ENCODE data around the gene CACNA1H.

CACNA1H gene

GRCh38 chr16:1121601-1122397, 31.1 kb upstream of the CACNA1H start:
- in situ Hi-C loops (cut with MboI; ENCODE audit: low sequenced_read_pairs): no loop called here

DNA sequence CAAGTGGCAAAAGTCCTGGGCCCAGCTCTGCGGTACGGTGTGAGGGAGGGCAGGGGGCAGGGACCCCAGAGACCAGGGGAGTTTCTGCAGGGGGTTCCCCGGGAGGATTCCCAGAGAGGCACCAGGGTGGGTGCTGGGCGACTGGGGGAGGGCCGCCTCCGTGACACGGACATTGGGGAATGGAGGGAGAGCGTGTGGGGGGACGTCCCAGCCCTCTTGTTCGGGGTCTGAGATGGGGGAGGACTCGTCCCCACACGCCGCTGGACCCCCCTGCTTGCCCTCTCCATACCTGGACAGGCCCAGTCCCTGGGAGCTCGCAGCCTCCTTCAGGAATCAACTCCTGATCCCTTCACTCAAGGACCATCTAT, 30.5 kb upstream of the CACNA1H start:
- in situ Hi-C loops (cut with MboI; ENCODE audit: low sequenced_read_pairs): no loop called here

DNA sequence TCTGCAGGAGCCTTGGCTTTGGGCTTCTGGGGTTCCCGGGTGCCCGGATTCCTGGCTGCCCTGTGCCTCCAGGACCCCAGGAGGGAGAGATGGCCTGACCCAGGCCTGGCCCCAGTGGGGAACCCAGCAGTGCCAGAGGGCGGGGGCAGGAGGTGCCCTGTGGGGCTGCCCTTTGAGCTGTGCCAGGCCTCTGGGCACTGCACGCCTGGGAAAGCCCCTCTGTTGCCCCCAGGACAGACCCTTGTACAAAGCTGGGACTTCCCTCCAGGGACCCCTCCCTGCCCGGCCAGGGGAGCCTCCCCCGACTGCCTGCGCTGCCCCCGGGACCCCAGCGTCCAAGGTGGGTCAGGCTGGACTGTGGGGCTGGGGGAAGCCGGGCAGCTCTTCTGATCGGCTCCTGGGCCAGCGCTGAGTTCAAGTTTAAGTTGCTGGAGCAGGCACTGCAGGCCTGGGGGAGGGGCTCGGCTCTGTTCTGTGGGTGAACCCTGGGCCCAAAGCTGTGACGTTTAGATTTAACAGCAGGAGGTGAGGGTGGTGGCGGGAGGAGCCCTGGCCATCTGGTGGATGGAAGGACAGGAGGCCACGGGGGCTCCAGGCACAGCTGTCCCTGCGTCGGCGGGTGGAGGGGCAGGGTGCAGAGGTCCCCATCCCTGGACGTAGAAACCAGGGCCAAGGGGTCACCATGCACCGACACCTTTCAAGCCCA, 29.2 kb upstream of the CACNA1H start:
- in situ Hi-C loops (cut with MboI; ENCODE audit: low sequenced_read_pairs): no loop called here

GRCh38 chr16:1124291-1124690, 28.6 kb upstream of the CACNA1H start:
- in situ Hi-C loops (cut with MboI; ENCODE audit: low sequenced_read_pairs): no loop called here

GRCh38 chr16:1124795-1125194, 28.1 kb upstream of the CACNA1H start:
- in situ Hi-C loops (cut with MboI; ENCODE audit: low sequenced_read_pairs): no loop called here

DNA sequence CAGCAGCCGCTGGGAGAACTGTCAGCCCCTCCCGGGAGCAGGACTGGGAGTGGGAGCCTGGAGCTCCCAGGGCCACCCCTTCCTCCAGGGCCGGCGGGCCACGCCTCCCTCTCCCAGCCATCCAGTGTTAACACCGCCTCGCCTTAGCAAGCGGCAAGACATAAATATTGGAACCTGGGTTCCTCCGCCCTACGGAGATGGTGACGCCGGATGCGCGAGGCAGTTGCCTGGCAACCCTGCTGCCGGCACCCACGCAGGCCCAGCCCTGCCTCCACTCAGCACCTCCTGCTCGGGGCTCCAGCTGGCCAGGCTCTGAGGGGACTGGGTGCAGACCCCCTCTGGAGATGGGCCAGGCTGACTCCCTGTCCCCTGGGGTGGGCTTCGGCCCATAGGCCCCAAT, 27.4 kb upstream of the CACNA1H start:
- in situ Hi-C loops (cut with MboI; ENCODE audit: low sequenced_read_pairs): no loop called here

- in situ Hi-C loops (cut with MboI; ENCODE audit: low sequenced_read_pairs): no loop called here
Measured at GRCh38 chr16:1126044-1126443, 26.9 kb upstream of the CACNA1H start.

GRCh38 chr16:1126586-1126985, 26.3 kb upstream of the CACNA1H start:
- in situ Hi-C loops (cut with MboI; ENCODE audit: low sequenced_read_pairs): no loop called here

DNA sequence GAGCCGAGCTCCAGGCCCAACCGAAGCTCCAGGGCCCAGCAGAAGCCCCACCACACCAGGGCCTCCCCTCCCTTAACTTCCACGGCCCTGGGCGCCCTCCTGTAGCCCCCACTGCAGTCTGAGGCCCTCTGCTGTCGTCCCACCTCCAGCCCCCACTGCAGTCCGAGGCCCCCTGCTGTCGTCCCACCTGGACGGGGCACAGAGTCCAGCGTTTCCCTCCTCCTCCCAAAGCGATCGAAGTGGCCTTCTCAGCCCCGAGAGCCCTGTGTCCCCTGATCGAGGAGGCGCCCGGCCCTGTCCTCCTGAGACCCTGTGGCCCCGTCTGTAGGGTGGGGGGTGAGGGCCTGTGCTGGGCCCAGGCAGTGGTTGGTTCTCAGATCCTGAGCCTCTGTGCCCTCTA, 25.8 kb upstream of the CACNA1H start:
- in situ Hi-C loops (cut with MboI; ENCODE audit: low sequenced_read_pairs): no loop called here

GRCh38 chr16:1127971-1128715, 24.8 kb upstream of the CACNA1H start:
- in situ Hi-C loops (cut with MboI; ENCODE audit: low sequenced_read_pairs): no loop called here

DNA sequence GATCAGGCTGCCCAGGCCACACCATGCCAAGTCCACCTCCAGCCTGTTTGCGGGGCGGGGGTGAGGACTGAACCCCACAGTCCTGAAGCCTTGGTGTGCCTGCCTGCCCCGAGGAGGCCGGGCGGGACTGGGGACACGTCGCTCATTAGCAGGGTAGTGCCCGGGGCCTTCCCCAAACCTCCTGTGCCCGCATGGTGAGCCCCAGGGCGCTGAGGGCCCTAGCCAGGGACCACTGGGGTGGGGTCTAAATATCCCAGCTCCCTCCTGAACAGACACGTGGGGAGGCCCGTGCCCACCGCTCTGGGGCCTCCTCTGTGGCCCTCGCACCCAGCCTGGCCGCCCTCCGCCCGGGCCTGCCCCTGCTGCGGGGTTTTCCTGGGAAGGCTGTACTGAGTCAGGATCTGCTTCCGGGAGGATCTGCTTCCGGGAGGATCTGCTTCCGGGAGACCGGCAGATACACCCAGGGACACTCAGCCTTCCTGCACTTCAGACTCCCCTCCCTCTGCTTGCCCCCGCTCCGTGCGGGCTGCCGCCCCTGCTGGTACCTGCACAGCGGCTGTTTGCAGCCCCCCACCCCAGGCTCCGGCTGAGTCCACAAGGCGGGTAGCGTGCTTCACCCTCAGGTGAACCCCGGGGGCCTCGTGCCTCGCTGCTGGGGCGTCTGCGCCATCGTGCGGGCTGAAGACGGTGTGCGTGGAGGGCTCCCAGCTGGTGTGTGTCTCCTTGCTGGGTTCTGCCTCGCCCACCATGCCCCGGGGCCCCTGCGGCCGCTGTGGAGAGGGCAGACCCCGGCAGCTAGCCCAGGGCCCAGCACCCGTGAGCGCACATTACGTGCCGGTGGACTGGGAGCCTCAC, 23.6 kb upstream of the CACNA1H start:
- in situ Hi-C loops (cut with MboI; ENCODE audit: low sequenced_read_pairs): no loop called here

GRCh38 chr16:1130382-1130781, 22.5 kb upstream of the CACNA1H start:
- in situ Hi-C loops (cut with MboI; ENCODE audit: low sequenced_read_pairs): no loop called here

- in situ Hi-C loops (cut with MboI; ENCODE audit: low sequenced_read_pairs): no loop called here
Measured at GRCh38 chr16:1131378-1131994, 21.4 kb upstream of the CACNA1H start.

GRCh38 chr16:1132431-1132830, 20.5 kb upstream of the CACNA1H start:
- in situ Hi-C loops (cut with MboI; ENCODE audit: low sequenced_read_pairs): no loop called here

DNA sequence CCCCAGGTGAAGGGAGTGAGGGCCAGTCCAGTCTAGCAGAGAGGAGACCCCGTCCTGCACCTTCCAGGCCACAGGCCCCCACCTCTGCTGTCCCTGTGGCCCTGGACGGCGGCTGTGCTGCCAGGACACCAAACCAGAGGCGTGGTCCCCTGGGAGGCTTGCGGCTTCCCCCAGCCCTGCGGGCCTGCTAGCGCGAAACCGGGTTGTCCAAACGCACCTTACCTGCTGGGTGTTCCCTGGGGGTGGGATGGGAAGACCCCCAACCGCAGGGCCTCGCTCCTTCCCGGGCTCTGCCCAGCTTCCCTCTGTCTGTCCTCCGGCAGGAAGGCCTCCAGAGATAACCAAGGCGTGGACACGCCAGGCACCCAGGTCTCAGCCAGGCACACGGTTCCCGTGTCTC, 19.6 kb upstream of the CACNA1H start:
- in situ Hi-C loops (cut with MboI; ENCODE audit: low sequenced_read_pairs): no loop called here

DNA sequence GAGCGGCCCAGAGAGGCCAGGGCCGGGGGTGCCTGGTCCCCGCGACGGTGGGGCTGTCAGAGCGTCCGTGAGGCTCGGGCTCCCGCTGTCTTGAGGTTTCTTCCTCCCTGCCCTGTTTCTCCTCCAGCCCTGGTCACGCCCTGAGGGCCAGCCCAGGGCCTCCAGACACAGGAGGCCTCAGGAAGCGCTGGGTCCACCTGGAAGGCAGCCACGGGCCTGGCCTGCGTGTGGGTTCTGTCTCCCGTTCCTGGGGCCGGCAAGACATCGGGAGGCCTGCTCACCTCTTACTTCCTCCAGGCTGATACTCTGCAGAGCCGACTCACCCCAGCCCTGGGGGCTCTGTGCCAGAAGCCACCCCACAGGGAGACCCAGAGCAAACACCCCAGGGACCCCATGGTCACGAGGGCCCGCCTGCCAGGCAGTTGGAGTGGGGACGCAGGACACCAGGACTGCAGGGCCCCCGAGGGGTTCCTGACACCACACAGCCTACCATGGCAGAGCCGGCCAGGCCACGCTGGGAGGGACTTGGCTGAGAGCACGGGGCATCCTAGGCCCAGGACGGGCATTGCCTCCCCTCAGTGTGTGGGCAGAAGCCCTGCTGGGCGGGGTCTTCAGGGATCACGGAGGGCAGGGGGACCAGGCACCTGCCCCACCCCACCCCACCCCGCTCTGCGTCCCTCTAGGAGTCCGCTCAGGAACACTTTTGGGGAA, 18.9 kb upstream of the CACNA1H start:
- in situ Hi-C loops (cut with MboI; ENCODE audit: low sequenced_read_pairs): no loop called here

- in situ Hi-C loops (cut with MboI; ENCODE audit: low sequenced_read_pairs): no loop called here
Measured at GRCh38 chr16:1134776-1135458, 18.0 kb upstream of the CACNA1H start.

DNA sequence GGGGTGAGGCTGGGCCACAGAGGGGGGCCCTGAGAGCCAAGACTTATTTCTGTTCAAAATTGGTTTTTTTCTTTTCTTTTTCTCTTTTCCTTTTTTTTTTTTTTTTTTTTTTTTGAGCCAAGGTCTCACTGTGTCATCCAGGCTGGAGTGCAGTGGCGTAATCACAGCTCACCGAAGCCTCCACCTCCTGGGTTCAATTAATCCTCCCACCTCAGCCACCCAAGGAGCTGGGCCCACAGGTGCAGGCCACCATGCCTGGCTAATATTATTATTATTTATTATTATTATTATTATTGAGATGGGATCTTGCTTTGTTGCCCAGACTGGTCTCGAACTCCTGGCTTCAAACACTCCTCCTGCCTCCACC, 17.5 kb upstream of the CACNA1H start:
- in situ Hi-C loops (cut with MboI; ENCODE audit: low sequenced_read_pairs): no loop called here

GRCh38 chr16:1137604-1138003, 15.3 kb upstream of the CACNA1H start:
- in situ Hi-C loops (cut with MboI; ENCODE audit: low sequenced_read_pairs): no loop called here
